NB4 (cell line): Measurements from ENCODE around the gene BCL11A.

ENCODE experiments used
- CTCF ChIP-seq: IDR thresholded peaks from one replicate; pipeline ENCODE4 v1.5.1; 2012; ENCODE audit warnings: low read depth, low read length
- MAX ChIP-seq: IDR thresholded peaks from 2 replicates; pipeline ENCODE4 v1.6.1; 2011; ENCODE audit warnings: low read depth, low read length
- POLR2A ChIP-seq: IDR thresholded peaks from 2 replicates; pipeline ENCODE4 v1.6.1; 2011; ENCODE audit warnings: mild to moderate bottlenecking; ENCODE audit not compliant: insufficient read length; ENCODE audit errors: extremely low read depth

- TF ChIP-seq POLR2A (no peak), CTCF (no peak), MAX (no peak)
These were observed 18.4 kb downstream of the BCL11A start for GRCh38 chr2:60534892-60535684.
